AG09309 (cell line): ENCODE data around the gene WAC.

ENCODE experiments used
- DNase-seq: peaks from one replicate; pipeline ENCODE4 v3.0.0-alpha.2; 2010; ENCODE audit warnings: low read depth
- H3K4me3 ChIP-seq: 2 replicates; pipeline ENCODE4 v1.5.1; 2011; ENCODE audit warnings: mild to moderate bottlenecking, low read depth, low read length, moderate library complexity; ENCODE audit not compliant: control insufficient read depth
- CTCF ChIP-seq: IDR thresholded peaks from 2 replicates; pipeline ENCODE4 v1.5.1; 2011; ENCODE audit warnings: mild to moderate bottlenecking, low read depth, low read length, inconsistent platforms; ENCODE audit not compliant: insufficient read depth, control insufficient read depth; ENCODE audit errors: missing control alignments

WAC gene

GRCh38 chr10:28585076-28585475, 52.2 kb downstream of the WAC start:
- TF ChIP-seq CTCF = no peak
- no peak for DNase-seq
- no peak overlapping the region for H3K4me3 ChIP-seq

DNA sequence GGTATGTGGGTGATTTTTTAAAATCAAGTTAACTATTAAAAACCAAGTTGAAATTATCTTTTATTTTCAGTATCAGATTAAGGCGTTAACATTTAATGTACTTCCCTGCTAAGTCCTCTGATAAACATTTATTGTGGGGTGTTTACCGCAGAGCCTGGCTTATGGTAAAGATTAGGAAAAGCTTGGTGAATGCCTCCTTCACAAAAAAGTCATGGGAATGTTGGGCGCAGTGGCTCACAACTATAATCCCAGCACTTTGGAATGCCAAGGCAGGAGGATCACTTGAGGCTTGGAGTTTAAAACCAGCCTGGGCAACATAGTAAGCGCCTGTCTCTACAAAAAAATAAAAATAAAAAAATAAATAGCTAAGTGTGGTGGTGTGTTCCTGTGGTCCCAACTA, 53.3 kb downstream of the WAC start:
- no peak for TF ChIP-seq CTCF
- no peak overlapping the region for H3K4me3 ChIP-seq
- no peak for DNase-seq

GRCh38 chr10:28587270-28587969, 54.5 kb downstream of the WAC start:
- no peak for TF ChIP-seq CTCF
- no peak for DNase-seq
- H3K4me3 ChIP-seq = no peak overlapping the region

- DNase-seq = no peak
- no peak overlapping the region for H3K4me3 ChIP-seq
- no peak for TF ChIP-seq CTCF
Measured at GRCh38 chr10:28587970-28588290, 55.0 kb downstream of the WAC start.

DNA sequence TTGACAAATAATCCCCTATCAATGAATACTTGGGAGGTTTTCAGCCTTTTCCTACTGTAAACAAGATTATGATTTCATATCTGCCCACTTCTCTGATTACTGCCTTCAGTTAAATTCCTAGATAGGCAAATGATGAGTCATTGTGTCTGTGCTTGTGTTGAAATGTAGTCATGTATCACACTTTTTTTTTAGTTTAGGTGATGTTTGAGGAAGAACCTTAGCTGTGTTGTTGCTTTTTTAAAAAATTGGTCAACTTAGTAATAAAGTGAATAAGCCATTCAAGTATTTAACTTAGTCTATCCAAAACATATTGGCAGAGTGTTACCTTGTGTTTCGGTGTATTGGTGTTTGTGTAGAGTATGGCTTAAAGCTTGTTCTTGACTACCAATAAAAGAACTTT, 60.0 kb downstream of the WAC start:
- H3K4me3 ChIP-seq = no peak overlapping the region
- DNase-seq = peak; percentile 25
- no peak for TF ChIP-seq CTCF

DNA sequence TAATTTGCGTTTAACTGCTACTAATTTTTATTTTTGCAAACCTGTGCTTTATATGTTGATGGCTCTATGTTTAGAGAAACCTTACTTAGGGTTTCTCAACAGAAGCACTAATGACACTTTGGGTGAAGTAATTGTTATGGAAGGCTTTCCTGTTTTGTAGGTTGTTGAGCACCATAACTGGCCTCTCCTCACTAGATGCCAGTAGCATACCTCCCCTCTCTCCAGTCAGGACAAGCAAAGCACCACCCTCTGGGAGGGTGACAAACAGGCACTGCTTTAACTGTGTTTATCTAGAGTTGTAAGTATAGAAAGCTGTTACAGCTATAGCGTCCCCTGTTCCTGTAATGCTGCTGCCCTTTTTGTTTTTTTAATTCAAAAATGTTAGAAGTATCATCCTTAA, 60.9 kb downstream of the WAC start:
- H3K4me3 ChIP-seq = no peak overlapping the region
- TF ChIP-seq CTCF = no peak
- DNase-seq = no peak

GRCh38 chr10:28594406-28594805, 61.5 kb downstream of the WAC start:
- no peak overlapping the region for H3K4me3 ChIP-seq
- no peak for TF ChIP-seq CTCF
- DNase-seq = no peak
